Kidney (tissue), 14 donors: ENCODE data around the gene BCOR. TPM values are rescaled to one million over a fixed set of nuclear protein-coding genes. Genes with fewer than 3 reads are reported as not detected.

Experiments
- DNase-seq, 5 donors: peaks; one replicate each; pipeline ENCODE4 v3.0.0-alpha.2; 2013 to 2020
- FAIRE-seq: peaks from 2 replicates; lab custom pipeline; 2012; peaks lifted over from hg19 to GRCh38; lab: Jason Lieb, UNC
- H3K27ac ChIP-seq, 2 donors: one replicate each; pipeline ENCODE4 v1.7.0; 2013; ENCODE audit warnings: low read depth in 2 of 2, low read length in 2 of 2, inconsistent platforms in 1 of 2
- H3K27me3 ChIP-seq: one replicate; pipeline ENCODE4 v1.7.1; 2013; ENCODE audit warnings: low read length, inconsistent platforms; ENCODE audit not compliant: control insufficient read depth, insufficient read depth
- H3K36me3 ChIP-seq, 3 donors: one replicate each; pipeline versions ENCODE4 v1.7.0 to v1.7.1; 2013; ENCODE audit warnings: low read length in 3 of 3, control low read depth in 1 of 3, inconsistent platforms in 1 of 3; ENCODE audit not compliant: insufficient read depth in 3 of 3, control insufficient read depth in 2 of 3
- H3K4me1 ChIP-seq, 3 donors: one replicate each; pipeline versions ENCODE4 v1.7.0 to v1.7.1; 2013; ENCODE audit warnings: low read length in 3 of 3, inconsistent platforms in 1 of 3, low read depth in 1 of 3; ENCODE audit not compliant: control insufficient read depth in 2 of 3, insufficient read depth in 2 of 3
- H3K4me3 ChIP-seq, 3 donors: one replicate each; pipeline versions ENCODE4 v1.7.0 to v1.8.1; 2013; ENCODE audit warnings: low read length in 3 of 3, control low read depth in 1 of 3, inconsistent platforms in 1 of 3
- H3K9ac ChIP-seq, 3 donors: one replicate each; pipeline versions ENCODE4 v1.7.0 to v1.7.1; 2013; ENCODE audit warnings: low read length in 3 of 3, control low read depth in 1 of 3, inconsistent platforms in 1 of 3
- H3K9me3 ChIP-seq, 3 donors: one replicate each; pipeline versions ENCODE4 v1.7.0 to v1.7.1; 2013; ENCODE audit warnings: low read length in 3 of 3, control low read depth in 1 of 3, inconsistent platforms in 1 of 3; ENCODE audit not compliant: control insufficient read depth in 2 of 3, insufficient read depth in 1 of 3
- CTCF ChIP-seq: IDR thresholded peaks from 3 replicates; pipeline ENCODE4 v1.5.1; 2012; ENCODE audit warnings: mild to moderate bottlenecking, moderate library complexity, borderline replicate concordance; ENCODE audit not compliant: insufficient read depth; ENCODE audit errors: extremely low read depth
- intact Hi-C: fragments of 100-400 bp; cut with DNase I; formaldehyde crosslinking; loops from one replicate; pipeline ENCODE4 v1.11.1; 2022
- polyA plus RNA-seq: library from polyadenylated mRNA; stranded (reverse); fragments of 350-450 nt; fragmentation: Illumina TruSeq; extraction: RNeasy Lipid Tissue Mini Kit (QIAGEN cat#74804); gene quantifications from one replicate; pipeline ENCODE4 v1.2.3, GENCODE V29; 2014; ENCODE audit warnings: low read depth, low replicate concordance; ENCODE audit not compliant: insufficient read depth
- total RNA-seq: library from RNA; stranded (reverse); fragmentation: NEBNext Ultra II Directional; extraction: Animal tissue kit (Norgen Biotek cat#: 25700); gene quantifications from one replicate; pipeline ENCODE4 v1.2.1, GENCODE V29; 2021
- donor health status: control.
- donor health status: control.
- donor health status: control.
- donor health status: control.
- donor health status: control.
- donor health status: DM: yes; HTN: yes; CAD: no.
- donor health status: Normal renal cell carcinoma (clear cell type).

Gene BCOR
- total and polyA plus RNA-seq, 2 donors from 2014 or later: 7.7 to 33.9 TPM

GRCh38 chrX:40003071-40003427 lies 94.7 kb downstream of the BCOR start:
- no peaks in the 10 kb centered on the region for H3K9me3 ChIP-seq
- no peak overlapping the region for H3K4me3 ChIP-seq
- intact Hi-C loops: no loop called here
- no peak for TF ChIP-seq CTCF
- H3K4me1 ChIP-seq: peaks cover 0 to 2% (median 0%) of the 10 kb centered on the region in 3 donors
- no peak for FAIRE-seq
- H3K36me3 ChIP-seq: no peaks in the 10 kb centered on the region
- no peaks in the 10 kb centered on the region for H3K27me3 ChIP-seq
- H3K27ac ChIP-seq: no peak overlapping the region
- no peak for DNase-seq
- H3K9ac ChIP-seq: no peak overlapping the region
